SK-N-SH (cell line): ENCODE measurements around the gene LCE7A. TPM values are rescaled to one million over a fixed set of nuclear protein-coding genes. Genes with fewer than 3 reads are reported as not detected.
A peak's percentile ranks its signal among the peaks of the same experiment; 100 is the strongest.

Source experiments
- CTCF ChIA-PET: fragments of 300-600, 350-600 bp; formaldehyde crosslinking; extraction: SDS; loops from one replicate; lab custom pipeline; 2021; lab: Yijun Ruan, JAX
- POLR2A ChIA-PET: fragments of 350-600 bp; sonication (Branson Sonifier 250); formaldehyde crosslinking; extraction: SDS; loops from one replicate; lab custom pipeline; 2020; ENCODE audit warnings: antibody characterized with exemption, inconsistent platforms; lab: Yijun Ruan, JAX
- DNase-seq: peaks from one replicate; pipeline ENCODE4 v3.0.0; 2012
- H2AFZ ChIP-seq: fragments of 200-600 bp; sonication (generic); 2 replicates; pipeline ENCODE4 v1.8.1; 2016; ENCODE audit warnings: antibody characterized with exemption, mild to moderate bottlenecking, low read depth
- H3F3A ChIP-seq: fragments of 200-600 bp; sonication (generic); replicated peaks from 2 replicates; pipeline ENCODE3; 2016; ENCODE audit warnings: antibody characterized with exemption, mild to moderate bottlenecking; ENCODE audit not compliant: insufficient read depth
- H3K27ac ChIP-seq, 2 experiments: fragments of 200-500 bp in 1 of 2; fragments of 200-600 bp in 1 of 2; sonication (Bioruptor generic) in 1 of 2; sonication (generic), shearing (Covaris generic) in 1 of 2; 2 replicates each; pipeline versions ENCODE4 v1.5.1 to v1.6.1; 2014 to 2016; ENCODE audit warnings: low read depth in 2 of 2, inconsistent platforms in 1 of 2, low read length in 1 of 2, mild to moderate bottlenecking in 1 of 2, mixed read lengths in 1 of 2
- H3K27me3 ChIP-seq: fragments of 200-600 bp; sonication (generic), shearing (Covaris generic); 2 replicates; pipeline ENCODE4 v1.6.1; 2016; ENCODE audit warnings: mixed run types; ENCODE audit not compliant: insufficient read depth
- H3K36me3 ChIP-seq, 2 experiments: fragments of 200-500 bp in 1 of 2; fragments of 200-600 bp in 1 of 2; sonication (Bioruptor generic) in 1 of 2; sonication (generic) in 1 of 2; replicated peaks in 1 of 2; 2 replicates each; pipeline versions ENCODE3 to v1.5.1; 2014 to 2016; ENCODE audit warnings: low read length in 1 of 2, mild to moderate bottlenecking in 1 of 2; ENCODE audit not compliant: insufficient read depth in 2 of 2, control insufficient read depth in 1 of 2
- H3K4me1 ChIP-seq, 2 experiments: fragments of 200-500 bp in 1 of 2; fragments of 200-600 bp in 1 of 2; sonication (Bioruptor generic) in 1 of 2; sonication (generic), shearing (Covaris generic) in 1 of 2; 2 replicates each; pipeline versions ENCODE4 v1.5.1 to v1.6.1; 2014 to 2016; ENCODE audit warnings: low read depth in 1 of 2, low read length in 1 of 2, mixed run types in 1 of 2; ENCODE audit not compliant: insufficient read depth in 2 of 2, control insufficient read depth in 1 of 2
- H3K4me2 ChIP-seq: fragments of 200-600 bp; sonication (generic), shearing (Covaris generic); 2 replicates; pipeline ENCODE4 v1.6.1; 2017; ENCODE audit warnings: mixed run types
- H3K4me3 ChIP-seq, 2 experiments: fragments of 200-500 bp in 1 of 2; fragments of 200-600 bp in 1 of 2; sonication (Bioruptor generic) in 1 of 2; sonication (generic), shearing (Covaris generic) in 1 of 2; 2 replicates each; pipeline versions ENCODE4 v1.5.1 to v1.8.1; 2014 to 2016; ENCODE audit warnings: low read depth in 2 of 2, inconsistent platforms in 1 of 2, low read length in 1 of 2, mild to moderate bottlenecking in 1 of 2, mixed read lengths in 1 of 2, moderate library complexity in 1 of 2
- H3K79me2 ChIP-seq: fragments of 200-600 bp; sonication (generic); 2 replicates; pipeline ENCODE4 v1.8.1; 2017; ENCODE audit warnings: mild to moderate bottlenecking; ENCODE audit not compliant: insufficient read depth
- H3K9ac ChIP-seq: fragments of 200-600 bp; sonication (generic); 2 replicates; pipeline ENCODE4 v1.6.1; 2017; ENCODE audit warnings: mixed run types
- H3K9me2 ChIP-seq: fragments of 200-600 bp; sonication (generic); 2 replicates; pipeline ENCODE4 v1.6.1; 2017; ENCODE audit warnings: mixed run types
- H3K9me3 ChIP-seq: fragments of 200-600 bp; sonication (generic); 2 replicates; pipeline ENCODE4 v1.6.1; 2017; ENCODE audit warnings: mixed run types, mild to moderate bottlenecking, moderate library complexity
- H4K20me1 ChIP-seq: fragments of 200-600 bp; sonication (generic); 2 replicates; pipeline ENCODE4 v1.6.1; 2017; ENCODE audit warnings: mild to moderate bottlenecking, mixed run types; ENCODE audit not compliant: insufficient read depth
- EP300 ChIP-seq, 2 experiments: IDR thresholded peaks; 2 replicates each; pipeline versions ENCODE4 v1.4.0 to v1.6.1; 2012; ENCODE audit warnings: borderline replicate concordance in 1 of 2, low read depth in 1 of 2, low read length in 1 of 2
- EZH2phosphoT487 ChIP-seq: fragments of 200-600 bp; sonication (generic); IDR thresholded peaks from 2 replicates; pipeline ENCODE4 v1.6.1; 2017; ENCODE audit warnings: low read depth, mixed run types, mild to moderate bottlenecking, antibody characterized with exemption, moderate library complexity, borderline replicate concordance
- FOSL2 ChIP-seq: IDR thresholded peaks from 2 replicates; pipeline ENCODE4 v1.4.0; 2012; ENCODE audit warnings: low read depth, mild to moderate bottlenecking, moderate library complexity, borderline replicate concordance
- FOXM1 ChIP-seq: IDR thresholded peaks from 2 replicates; pipeline ENCODE4 v1.4.0; 2012; ENCODE audit warnings: low read depth, mild to moderate bottlenecking
- GABPA ChIP-seq: IDR thresholded peaks from 2 replicates; pipeline ENCODE4 v1.4.0; 2012; ENCODE audit warnings: low read depth, mild to moderate bottlenecking
- JUND ChIP-seq: IDR thresholded peaks from 2 replicates; pipeline ENCODE4 v1.4.0; 2012
- MAX ChIP-seq: IDR thresholded peaks from 2 replicates; pipeline ENCODE4 v1.4.0; 2012; ENCODE audit warnings: low read depth
- MEF2A ChIP-seq: IDR thresholded peaks from 2 replicates; pipeline ENCODE4 v1.4.0; 2012; ENCODE audit warnings: low read depth, borderline replicate concordance
- NFIC ChIP-seq: IDR thresholded peaks from 2 replicates; pipeline ENCODE4 v1.4.0; 2012; ENCODE audit warnings: borderline replicate concordance
- NRF1 ChIP-seq: IDR thresholded peaks from 2 replicates; pipeline ENCODE4 v1.6.1; 2012; ENCODE audit warnings: low read depth, mild to moderate bottlenecking, low read length
- REST ChIP-seq: IDR thresholded peaks from 2 replicates; pipeline ENCODE4 v1.6.1; 2012; ENCODE audit warnings: mild to moderate bottlenecking, low read depth, low read length, moderate library complexity
- RFX5 ChIP-seq: IDR thresholded peaks from 2 replicates; pipeline ENCODE4 v1.6.1; 2012; ENCODE audit warnings: mild to moderate bottlenecking, improper control_type of control experiment, low read length
- RXRA ChIP-seq: IDR thresholded peaks from 2 replicates; pipeline ENCODE4 v1.4.0; 2012; ENCODE audit warnings: low read depth, mild to moderate bottlenecking, borderline replicate concordance
- SMC3 ChIP-seq: IDR thresholded peaks from 2 replicates; pipeline ENCODE4 v1.6.1; 2012; ENCODE audit warnings: low read depth, low read length, improper control_type of control experiment
- TCF12 ChIP-seq: IDR thresholded peaks from 2 replicates; pipeline ENCODE4 v1.4.0; 2012
- YY1 ChIP-seq: IDR thresholded peaks from 2 replicates; pipeline ENCODE4 v1.4.0; 2012; ENCODE audit warnings: low read depth, mild to moderate bottlenecking
- WGBS: methylation state at CpG from one replicate; pipeline ENCODE4 v1.1.6; 2017; ENCODE audit warnings: low lambda C conversion rate; 5-methylcytosine and 5-hydroxymethylcytosine counted together
- polyA plus RNA-seq, 3 experiments: library from polyadenylated mRNA; depleted of rRNA; stranded (reverse); fragments of >200 nt; gene quantifications; 2 replicates each; pipeline ENCODE4 v1.2.3, GENCODE V29; 2012
- TF ChIP-seq, protein P1 (sequence below): IDR thresholded peaks from 2 replicates; pipeline ENCODE4; 2012

Gene LCE7A
- polyA plus RNA-seq, 1 of the 3 experiments (the other 2 are of a cell fraction): not detected

GRCh38 chr1:152884506-152884905, 24.7 kb downstream of the LCE7A start:
- Histone ChIP-seq H3K27me3 (no peaks in the 10 kb centered on the region), H3K4me2 (peak overlapping the region; percentile 66), H3K4me1 (peaks cover 0 to 32% of the 10 kb centered on the region in 2 experiments; a peak in 2 of 4 replicates), H3K4me3 (no peak overlapping the region), H3K27ac (peak overlapping the region in 1 of 2 experiments; percentile 89; a peak in 2 of 4 replicates), H2AFZ (peak overlapping the region; percentile 4; the same call in 1 of the 2 replicates), H3K9ac (peak overlapping the region; percentile 22; the same call in 1 of the 2 replicates), H3K79me2 (no peaks in the 10 kb centered on the region)
- WGBS: no CpG with 5 or more reads among the region's 1 CpG
- DNase-seq: no peak
- POLR2A ChIA-PET: no interaction called here
- no peak for TF ChIP-seq EP300 (IDR thresholded peaks at IDR 0.05; ENCODE audit: borderline replicate concordance in 1 of 2, low read depth in 1 of 2, low read length in 1 of 2)
- no peak for TF ChIP-seq NFIC
- TF ChIP-seq MAX: no peak
- TF ChIP-seq GABPA: no peak
- TF ChIP-seq RFX5: no peak
- no peak for TF ChIP-seq NRF1
- TF ChIP-seq, protein P1, sequence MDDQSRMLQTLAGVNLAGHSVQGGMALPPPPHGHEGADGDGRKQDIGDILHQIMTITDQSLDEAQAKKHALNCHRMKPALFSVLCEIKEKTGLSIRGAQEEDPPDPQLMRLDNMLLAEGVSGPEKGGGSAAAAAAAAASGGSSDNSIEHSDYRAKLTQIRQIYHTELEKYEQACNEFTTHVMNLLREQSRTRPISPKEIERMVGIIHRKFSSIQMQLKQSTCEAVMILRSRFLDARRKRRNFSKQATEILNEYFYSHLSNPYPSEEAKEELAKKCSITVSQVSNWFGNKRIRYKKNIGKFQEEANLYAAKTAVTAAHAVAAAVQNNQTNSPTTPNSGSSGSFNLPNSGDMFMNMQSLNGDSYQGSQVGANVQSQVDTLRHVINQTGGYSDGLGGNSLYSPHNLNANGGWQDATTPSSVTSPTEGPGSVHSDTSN: no peak
- TF ChIP-seq REST: no peak
- TF ChIP-seq SMC3: no peak
- no peak for TF ChIP-seq TCF12
- TF ChIP-seq, all 33 proteins: peak for 0
- Histone ChIP-seq H3F3A (peaks cover 22% of the 10 kb centered on the region), H3K36me3 (no peaks in the 10 kb centered on the region), H4K20me1 (no peaks in the 10 kb centered on the region), H3K9me3 (no peaks in the 10 kb centered on the region), H3K9me2 (no peaks in the 10 kb centered on the region)
- CTCF ChIA-PET: no interaction called here

- peak overlapping the region in 1 of 2 experiments; percentile 25; a peak in 1 of 4 replicates for H3K4me3 ChIP-seq
- no peaks in the 10 kb centered on the region for H3K9me2 ChIP-seq
- 15% methylated on average over 4 of the region's 4 CpGs for WGBS
- H4K20me1 ChIP-seq: no peaks in the 10 kb centered on the region
- no peaks in the 10 kb centered on the region for H3K36me3 ChIP-seq
- no peaks in the 10 kb centered on the region for H3K9me3 ChIP-seq
- H3K4me1 ChIP-seq: peaks cover 0 to 32% of the 10 kb centered on the region in 2 experiments; a peak in 2 of 4 replicates
- peaks cover 22% of the 10 kb centered on the region for H3F3A ChIP-seq
- DNase-seq: no peak
- TF ChIP-seq MAX: no peak
- peak; percentile 53 for TF ChIP-seq NFIC
- TF ChIP-seq TCF12: peak; percentile 26; the same call in 1 of the 2 replicates
- TF ChIP-seq EZH2phosphoT487: no peak
- no peak for TF ChIP-seq YY1
- no peak for TF ChIP-seq FOXM1
- TF ChIP-seq RXRA: no peak
- TF ChIP-seq RFX5: no peak
- TF ChIP-seq JUND: 0 out of 2 replicates have a peak, but pooled peaks have one; percentile 35
- TF ChIP-seq MEF2A: no peak
- TF ChIP-seq, protein P1: 0 out of 2 replicates have a peak, but pooled peaks have one; percentile 4
- peak; percentile 51; the same call in 1 of the 2 replicates for TF ChIP-seq FOSL2
- TF ChIP-seq, all 33 proteins: peak for 5
- H3K27me3 ChIP-seq: no peaks in the 10 kb centered on the region
- POLR2A ChIA-PET: no interaction called here
- peak overlapping the region; percentile 66 for H3K4me2 ChIP-seq
- CTCF ChIA-PET: interaction anchor here (2.9 kb wide), 1 partner anchor 15 kb away, joined by 11 read pairs; no protein-coding TSS in a partner anchor
- H3K9ac ChIP-seq: peak overlapping the region; percentile 24; the same call in 1 of the 2 replicates
- H2AFZ ChIP-seq: peak overlapping the region; percentile 49
- H3K27ac ChIP-seq: peak overlapping the region in 1 of 2 experiments; percentile 89; a peak in 2 of 4 replicates
- no peaks in the 10 kb centered on the region for H3K79me2 ChIP-seq
Observed at GRCh38 chr1:152884966-152885624, 25.3 kb downstream of the LCE7A start.
